Measurements from ENCODE around the gene SUCO. TPM values are rescaled to one million over a fixed set of nuclear protein-coding genes. Genes with fewer than 3 reads are reported as not detected.

The SUCO gene
- total RNA-seq, 4 donors from 2014 or later, result 21.1 to 31.6 (median 22.3) TPM

- 53% methylated on average over 5 of the region's 5 CpGs for WGBS
- no peak overlapping the region for H3K27ac ChIP-seq (replicated peaks in 1 of 4)
- H3K9me3 ChIP-seq, result no peaks in the 10 kb centered on the region
- intact Hi-C loops (cut with DNase I), result no loop called here
- no peaks in the 10 kb centered on the region for H3K27me3 ChIP-seq
- no peaks in the 10 kb centered on the region for H3K36me3 ChIP-seq
- H3K4me1 ChIP-seq, result no peaks in the 10 kb centered on the region
- TF ChIP-seq EP300 (IDR thresholded peaks at IDR 0.05) (no peak), POLR2AphosphoS5 (IDR thresholded peaks at IDR 0.05) (no peak), CTCF (IDR thresholded peaks at IDR 0.05) (no peak), POLR2A (IDR thresholded peaks at IDR 0.05; ENCODE audit: low read depth) (no peak)
- no peak overlapping the region for H3K4me3 ChIP-seq
- DNase-seq (ENCODE audit: extremely low spot score), result no peak
Measured at GRCh38 chr1:172653015-172653709, 120.2 kb downstream of the SUCO start.

GRCh38 chr1:172654535-172654934, 121.6 kb downstream of the SUCO start:
- intact Hi-C loops (cut with DNase I), result no loop called here
- TF ChIP-seq CTCF (IDR thresholded peaks at IDR 0.05), result no peak
- TF ChIP-seq EP300 (IDR thresholded peaks at IDR 0.05), result no peak
- no peak for TF ChIP-seq POLR2A (IDR thresholded peaks at IDR 0.05; ENCODE audit: low read depth)
- TF ChIP-seq POLR2AphosphoS5 (IDR thresholded peaks at IDR 0.05), result no peak

GRCh38 chr1:172656576-172656975, 123.6 kb downstream of the SUCO start:
- no peak overlapping the region for H3K27ac ChIP-seq (replicated peaks in 1 of 4)
- no peaks in the 10 kb centered on the region for H3K9me3 ChIP-seq
- TF ChIP-seq EP300 (IDR thresholded peaks at IDR 0.05) (no peak), POLR2A (IDR thresholded peaks at IDR 0.05; ENCODE audit: low read depth) (no peak), POLR2AphosphoS5 (IDR thresholded peaks at IDR 0.05) (no peak), CTCF (IDR thresholded peaks at IDR 0.05) (no peak)
- WGBS, result 84% methylated on average over 6 of the region's 6 CpGs
- DNase-seq (ENCODE audit: extremely low spot score), result no peak
- H3K27me3 ChIP-seq, result no peaks in the 10 kb centered on the region
- H3K36me3 ChIP-seq, result no peaks in the 10 kb centered on the region
- H3K4me1 ChIP-seq, result no peaks in the 10 kb centered on the region
- no peak overlapping the region for H3K4me3 ChIP-seq
- intact Hi-C loops (cut with DNase I), result no loop called here

More at GRCh38 chr1:172654535-172654934, 121.6 kb downstream of the SUCO start:
- Histone ChIP-seq H3K27me3 (no peaks in the 10 kb centered on the region), H3K4me1 (no peaks in the 10 kb centered on the region), H3K4me3 (no peak overlapping the region), H3K27ac (replicated peaks in 1 of 4) (no peak overlapping the region), H3K36me3 (no peaks in the 10 kb centered on the region), H3K9me3 (no peaks in the 10 kb centered on the region)
- DNase-seq (ENCODE audit: extremely low spot score), result no peak
- 83% methylated on average over 2 of the region's 2 CpGs for WGBS

- Histone ChIP-seq H3K9me3 (no peaks in the 10 kb centered on the region), H3K4me3 (no peak overlapping the region), H3K4me1 (no peaks in the 10 kb centered on the region), H3K27me3 (no peaks in the 10 kb centered on the region), H3K27ac (replicated peaks in 1 of 4) (no peak overlapping the region), H3K36me3 (no peaks in the 10 kb centered on the region)
- TF ChIP-seq POLR2A (IDR thresholded peaks at IDR 0.05; ENCODE audit: low read depth) (no peak), EP300 (IDR thresholded peaks at IDR 0.05) (no peak), POLR2AphosphoS5 (IDR thresholded peaks at IDR 0.05) (no peak)
- intact Hi-C loops (cut with DNase I), result no loop called here
- no peak for DNase-seq (ENCODE audit: extremely low spot score)
- whole genome bisulfite sequencing, result 90% methylated on average over 1 of the region's 1 CpG
Measured at GRCh38 chr1:172657586-172657985, 124.6 kb downstream of the SUCO start.

- Histone ChIP-seq H3K27ac (replicated peaks in 1 of 4) (no peak within 1 kb of the TSS), H3K27me3 (no peaks in the 10 kb centered on the region), H3K9me3 (no peaks in the 10 kb centered on the region), H3K36me3 (no peaks in the 10 kb centered on the region), H3K4me3 (no peak within 1 kb of the TSS), H3K4me1 (no peaks in the 10 kb centered on the region)
- DNase-seq (ENCODE audit: extremely low spot score), result no peak
- 88% methylated on average over 11 of the region's 11 CpGs for WGBS
- TF ChIP-seq EP300 (IDR thresholded peaks at IDR 0.05) (no peak), POLR2AphosphoS5 (IDR thresholded peaks at IDR 0.05) (no peak), POLR2A (IDR thresholded peaks at IDR 0.05; ENCODE audit: low read depth) (no peak), CTCF (IDR thresholded peaks at IDR 0.05) (no peak)
- intact Hi-C loops (cut with DNase I), result no loop called here
Measured at GRCh38 chr1:172658871-172659453, 126.0 kb downstream of the SUCO start, which contains the start of gene FASLG. FASLG (plus strand) TSS chr1:172659103; CDS start chr1:172659202, 99 bp downstream.

Measured in esophagus muscularis mucosa (tissue), 4 donors.